Gastrocnemius medialis (tissue), 4 donors: ENCODE measurements around the gene DNAL4.

Experiments
- POLR2A ChIP-seq, 2 donors: fragments of 450-650 bp; IDR thresholded peaks; one replicate each; pipeline ENCODE4 v1.6.1; 2017; ENCODE audit warnings: antibody characterized with exemption in 2 of 2, mild to moderate bottlenecking in 2 of 2, moderate library complexity in 2 of 2
- TF ChIP-seq, protein P1 (sequence below), 5 experiments: fragments of 450-650 bp in 3 of 5; fragments of 200-600 bp in 2 of 5; sonication (generic) in 2 of 5; IDR thresholded peaks in 4 of 5; conservative IDR thresholded peaks in 1 of 5; 1 replicate in 4 of 5; 2 replicates in 1 of 5; pipeline ENCODE4 v1.5.1; 2016 to 2019; ENCODE audit warnings: antibody characterized with exemption in 5 of 5, mild to moderate bottlenecking in 3 of 5, moderate library complexity in 3 of 5

DNA sequence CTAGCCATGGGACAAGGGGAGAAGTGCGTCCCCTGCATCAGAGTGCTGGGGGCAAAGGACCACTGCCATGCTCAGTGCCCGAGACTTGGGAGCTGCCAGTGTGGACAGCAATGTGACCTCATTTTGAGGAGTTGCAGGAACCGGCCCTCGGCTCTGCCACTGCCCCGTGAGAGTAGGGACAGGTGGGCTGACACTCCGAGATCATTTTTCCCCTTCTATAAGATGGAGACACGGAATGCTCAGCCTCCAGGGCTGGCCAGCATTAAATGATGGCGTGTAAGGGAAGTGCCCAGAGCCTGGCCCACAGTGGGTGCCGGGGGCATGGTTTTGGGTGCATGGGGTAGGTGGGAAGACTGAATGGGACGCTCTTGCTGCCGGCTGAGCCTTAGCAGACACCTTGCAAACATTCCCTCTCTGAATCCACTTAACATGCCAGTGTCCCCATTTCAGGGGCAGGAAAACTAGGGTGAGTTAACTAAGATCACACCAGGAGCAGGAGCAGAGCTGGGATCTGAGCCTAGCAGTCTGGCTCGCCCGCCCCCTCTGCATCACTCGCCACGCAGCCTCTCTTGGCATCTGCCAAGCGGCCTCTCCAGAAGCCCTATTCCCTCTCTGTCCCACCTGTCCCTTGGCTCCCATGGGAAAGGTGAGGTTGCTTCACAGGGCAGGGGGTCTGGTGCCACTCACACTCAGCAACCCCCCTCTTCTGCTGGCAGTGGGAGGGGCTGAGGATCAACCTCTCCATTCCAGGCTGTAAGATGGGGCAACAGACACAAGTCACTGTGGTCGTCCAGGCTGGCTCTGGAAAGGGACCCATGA, 36.3 kb upstream of the DNAL4 start:
- TF ChIP-seq, protein P1, sequence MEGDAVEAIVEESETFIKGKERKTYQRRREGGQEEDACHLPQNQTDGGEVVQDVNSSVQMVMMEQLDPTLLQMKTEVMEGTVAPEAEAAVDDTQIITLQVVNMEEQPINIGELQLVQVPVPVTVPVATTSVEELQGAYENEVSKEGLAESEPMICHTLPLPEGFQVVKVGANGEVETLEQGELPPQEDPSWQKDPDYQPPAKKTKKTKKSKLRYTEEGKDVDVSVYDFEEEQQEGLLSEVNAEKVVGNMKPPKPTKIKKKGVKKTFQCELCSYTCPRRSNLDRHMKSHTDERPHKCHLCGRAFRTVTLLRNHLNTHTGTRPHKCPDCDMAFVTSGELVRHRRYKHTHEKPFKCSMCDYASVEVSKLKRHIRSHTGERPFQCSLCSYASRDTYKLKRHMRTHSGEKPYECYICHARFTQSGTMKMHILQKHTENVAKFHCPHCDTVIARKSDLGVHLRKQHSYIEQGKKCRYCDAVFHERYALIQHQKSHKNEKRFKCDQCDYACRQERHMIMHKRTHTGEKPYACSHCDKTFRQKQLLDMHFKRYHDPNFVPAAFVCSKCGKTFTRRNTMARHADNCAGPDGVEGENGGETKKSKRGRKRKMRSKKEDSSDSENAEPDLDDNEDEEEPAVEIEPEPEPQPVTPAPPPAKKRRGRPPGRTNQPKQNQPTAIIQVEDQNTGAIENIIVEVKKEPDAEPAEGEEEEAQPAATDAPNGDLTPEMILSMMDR (IDR thresholded peaks at IDR 0.05 in 4 of 5, conservative IDR thresholded peaks at IDR 0.05 in 1 of 5): no peak
- TF ChIP-seq POLR2A (IDR thresholded peaks at IDR 0.05): no peak
